ENCODE results near the gene ADAMTSL5. TPM values are rescaled to one million over a fixed set of nuclear protein-coding genes. Genes with fewer than 3 reads are reported as not detected.

The ADAMTSL5 gene
- total RNA-seq, 4 donors from 2014 or later = 0.46 to 7.0 (median 4.6) TPM

- 57 to 68% methylated on average over 24 to 29 of the region's 31 CpGs for WGBS, 2 donors
- TF ChIP-seq CTCF (IDR thresholded peaks at IDR 0.05) (no peak), POLR2A (IDR thresholded peaks at IDR 0.05) (no peak)
- intact Hi-C loops (cut with DNase I; ENCODE audit: low total_unique reads) = no loop called here
- DNase-seq (ENCODE audit: low spot score in 2 of 2) = no peak
- H3K4me3 ChIP-seq (ENCODE audit: low read depth, poor library complexity, severe bottlenecking) = no peak overlapping the region
Measured at GRCh38 chr19:1474011-1474764, 38.6 kb downstream of the ADAMTSL5 start.

DNA sequence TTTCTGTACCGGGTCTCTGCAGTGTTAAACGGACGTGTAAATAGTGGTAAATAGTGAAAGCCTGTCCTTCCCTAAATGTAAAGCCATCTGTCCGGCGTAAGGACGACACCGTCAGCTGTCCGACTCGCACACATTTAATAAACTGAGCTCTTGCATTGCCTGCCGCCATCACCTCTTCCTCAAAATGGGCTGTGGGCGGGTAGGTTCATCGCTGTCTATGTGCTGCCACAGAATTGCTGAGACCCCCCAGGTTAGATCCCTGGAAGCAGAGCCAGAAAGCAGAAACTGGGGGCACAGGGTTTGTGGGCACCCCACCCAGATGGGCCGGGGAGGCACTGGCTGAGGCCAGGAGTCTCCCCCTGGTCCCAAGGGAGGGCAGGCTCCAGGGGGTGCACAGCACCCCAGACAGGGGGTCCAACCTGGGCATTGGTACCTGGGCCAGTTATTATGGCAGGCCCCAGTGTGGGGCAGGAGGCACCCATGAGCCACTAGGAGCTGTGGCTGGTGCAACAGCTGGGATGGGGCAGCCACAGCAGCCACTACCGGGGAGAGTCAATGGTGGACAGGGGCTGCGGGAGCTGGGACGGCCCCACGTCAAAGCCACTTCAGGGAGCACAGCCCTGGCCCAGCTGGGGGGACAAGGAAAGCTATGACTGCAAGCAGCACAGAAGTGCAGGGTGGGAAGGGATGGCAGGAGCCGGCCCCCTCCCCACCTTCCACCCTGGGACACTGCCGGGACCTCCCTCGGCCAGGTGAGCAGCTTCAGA, 39.6 kb downstream of the ADAMTSL5 start:
- TF ChIP-seq CTCF (IDR thresholded peaks at IDR 0.05) = no peak

GRCh38 chr19:1472231-1473084, 40.4 kb downstream of the ADAMTSL5 start:
- H3K4me3 ChIP-seq (ENCODE audit: low read depth, poor library complexity, severe bottlenecking) = no peak overlapping the region
- TF ChIP-seq POLR2A (IDR thresholded peaks at IDR 0.05) = no peak
- TF ChIP-seq CTCF (IDR thresholded peaks at IDR 0.05) = no peak
- WGBS, 2 donors = 53 to 56% methylated on average over 21 to 36 of the region's 44 CpGs
- intact Hi-C loops (cut with DNase I; ENCODE audit: low total_unique reads) = no loop called here
- no peak for DNase-seq (ENCODE audit: low spot score in 2 of 2)

More for the DNA sequence above, 39.6 kb downstream of the ADAMTSL5 start:
- H3K4me3 ChIP-seq (ENCODE audit: low read depth, poor library complexity, severe bottlenecking) = no peak overlapping the region
- intact Hi-C loops (cut with DNase I; ENCODE audit: low total_unique reads) = no loop called here
- DNase-seq (ENCODE audit: low spot score in 2 of 2) = no peak
- 68 to 72% methylated on average over 20 of the region's 20 CpGs for WGBS, 2 donors

GRCh38 chr19:1471515-1472160, 41.2 kb downstream of the ADAMTSL5 start:
- WGBS, 2 donors = 18 to 22% methylated on average over 23 to 24 of the region's 24 CpGs
- TF ChIP-seq POLR2A (IDR thresholded peaks at IDR 0.05) = no peak
- TF ChIP-seq CTCF (IDR thresholded peaks at IDR 0.05) = no peak
- no peak for DNase-seq (ENCODE audit: low spot score in 2 of 2)
- intact Hi-C loops (cut with DNase I; ENCODE audit: low total_unique reads) = no loop called here
- H3K4me3 ChIP-seq (ENCODE audit: low read depth, poor library complexity, severe bottlenecking) = no peak overlapping the region

- DNase-seq (ENCODE audit: low spot score in 2 of 2) = no peak
- TF ChIP-seq CTCF (IDR thresholded peaks at IDR 0.05) (no peak), POLR2A (IDR thresholded peaks at IDR 0.05) (no peak)
- H3K4me3 ChIP-seq (ENCODE audit: low read depth, poor library complexity, severe bottlenecking) = no peak overlapping the region
- intact Hi-C loops (cut with DNase I; ENCODE audit: low total_unique reads) = no loop called here
- WGBS, 2 donors = 4 to 8% methylated on average over 23 to 28 of the region's 28 CpGs
Measured at GRCh38 chr19:1471010-1471514, 41.8 kb downstream of the ADAMTSL5 start.

Measured in lower leg skin (tissue), 4 donors.